ENCODE data around the gene LIPK.

LIPK gene

DNA sequence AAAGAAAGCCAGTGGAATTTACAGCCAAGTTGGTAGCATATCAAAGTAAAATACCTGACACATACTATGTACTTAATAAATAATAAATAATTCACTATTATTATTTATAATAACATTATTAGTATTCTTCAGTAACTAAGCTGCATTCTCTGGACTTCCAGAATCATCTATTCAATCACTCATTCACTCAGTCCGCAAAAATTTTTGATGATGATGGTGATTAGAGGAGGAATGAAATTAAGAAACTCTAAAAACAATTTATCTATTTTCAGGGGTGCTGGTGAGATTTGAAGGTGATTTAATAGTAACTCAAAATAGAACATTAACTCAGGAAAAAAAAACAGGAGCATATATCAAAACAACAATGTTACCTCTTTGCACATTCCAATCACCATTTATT, 50.6 kb downstream of the LIPK start:
- Histone ChIP-seq H3K4me2 (ENCODE audit: low read length) (no peak overlapping the region), H3K79me2 (no peaks in the 10 kb centered on the region), H3K4me3 (ENCODE audit: low read depth, low read length) (no peak overlapping the region), H3K4me1 (no peaks in the 10 kb centered on the region), H3K27ac (no peak overlapping the region), H3K9me3 (ENCODE audit: control insufficient read depth, low read length) (no peaks in the 10 kb centered on the region), H2AFZ (no peak overlapping the region), H3K9ac (no peak overlapping the region), H3K36me3 (ENCODE audit: control insufficient read depth, insufficient read depth, low read length) (no peaks in the 10 kb centered on the region), H3K27me3 (ENCODE audit: control insufficient read depth, insufficient read depth, low read length) (no peaks in the 10 kb centered on the region)
- TF ChIP-seq, protein P1, sequence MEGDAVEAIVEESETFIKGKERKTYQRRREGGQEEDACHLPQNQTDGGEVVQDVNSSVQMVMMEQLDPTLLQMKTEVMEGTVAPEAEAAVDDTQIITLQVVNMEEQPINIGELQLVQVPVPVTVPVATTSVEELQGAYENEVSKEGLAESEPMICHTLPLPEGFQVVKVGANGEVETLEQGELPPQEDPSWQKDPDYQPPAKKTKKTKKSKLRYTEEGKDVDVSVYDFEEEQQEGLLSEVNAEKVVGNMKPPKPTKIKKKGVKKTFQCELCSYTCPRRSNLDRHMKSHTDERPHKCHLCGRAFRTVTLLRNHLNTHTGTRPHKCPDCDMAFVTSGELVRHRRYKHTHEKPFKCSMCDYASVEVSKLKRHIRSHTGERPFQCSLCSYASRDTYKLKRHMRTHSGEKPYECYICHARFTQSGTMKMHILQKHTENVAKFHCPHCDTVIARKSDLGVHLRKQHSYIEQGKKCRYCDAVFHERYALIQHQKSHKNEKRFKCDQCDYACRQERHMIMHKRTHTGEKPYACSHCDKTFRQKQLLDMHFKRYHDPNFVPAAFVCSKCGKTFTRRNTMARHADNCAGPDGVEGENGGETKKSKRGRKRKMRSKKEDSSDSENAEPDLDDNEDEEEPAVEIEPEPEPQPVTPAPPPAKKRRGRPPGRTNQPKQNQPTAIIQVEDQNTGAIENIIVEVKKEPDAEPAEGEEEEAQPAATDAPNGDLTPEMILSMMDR (IDR thresholded peaks at IDR 0.05): no peak

GRCh38 chr10:88759366-88760101, 53.5 kb downstream of the LIPK start, which contains the start of gene LIPN:
LIPN (plus strand) TSS chr10:88760020; CDS start chr10:88761406, 1,386 bp downstream.
- TF ChIP-seq, protein P1 (IDR thresholded peaks at IDR 0.05): no peak
- Histone ChIP-seq H3K27ac (no peak within 1 kb of the TSS), H3K4me1 (no peaks in the 10 kb centered on the region), H2AFZ (no peak within 1 kb of the TSS), H3K79me2 (no peaks in the 10 kb centered on the region), H3K9ac (no peak within 1 kb of the TSS), H3K27me3 (ENCODE audit: control insufficient read depth, insufficient read depth, low read length) (no peaks in the 10 kb centered on the region), H3K36me3 (ENCODE audit: control insufficient read depth, insufficient read depth, low read length) (no peaks in the 10 kb centered on the region), H3K4me3 (ENCODE audit: low read depth, low read length) (no peak within 1 kb of the TSS), H3K9me3 (ENCODE audit: control insufficient read depth, low read length) (no peaks in the 10 kb centered on the region), H3K4me2 (ENCODE audit: low read length) (no peak within 1 kb of the TSS)

- TF ChIP-seq, protein P1 (IDR thresholded peaks at IDR 0.05): no peak
- H3K27me3 ChIP-seq (ENCODE audit: control insufficient read depth, insufficient read depth, low read length): no peaks in the 10 kb centered on the region
- no peak overlapping the region for H2AFZ ChIP-seq
- no peaks in the 10 kb centered on the region for H3K9me3 ChIP-seq (ENCODE audit: control insufficient read depth, low read length)
- no peak overlapping the region for H3K27ac ChIP-seq
- no peak overlapping the region for H3K4me2 ChIP-seq (ENCODE audit: low read length)
- H3K9ac ChIP-seq: no peak overlapping the region
- no peaks in the 10 kb centered on the region for H3K79me2 ChIP-seq
- H3K36me3 ChIP-seq (ENCODE audit: control insufficient read depth, insufficient read depth, low read length): no peaks in the 10 kb centered on the region
- no peaks in the 10 kb centered on the region for H3K4me1 ChIP-seq
- no peak overlapping the region for H3K4me3 ChIP-seq (ENCODE audit: low read depth, low read length)
Observed at GRCh38 chr10:88762906-88763305, 56.9 kb downstream of the LIPK start.

DNA sequence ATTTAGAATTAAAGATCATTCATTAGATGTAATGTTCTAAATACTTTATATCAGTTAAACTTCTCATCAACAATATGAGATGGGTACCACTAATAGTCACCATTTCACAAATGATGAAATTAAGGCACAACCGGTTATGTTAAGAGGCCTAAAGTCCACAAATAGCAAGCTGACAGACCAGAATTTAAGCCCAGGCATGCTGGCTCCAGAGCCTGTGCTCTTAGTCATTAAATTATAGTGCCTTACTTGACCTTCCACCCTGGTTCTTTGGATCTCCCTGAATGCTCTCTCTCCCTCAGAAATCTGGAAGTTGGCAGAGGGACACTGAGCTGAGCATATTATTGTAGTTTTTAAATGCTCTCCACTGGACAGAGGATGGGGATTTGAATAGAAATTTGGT, 57.4 kb downstream of the LIPK start:
- TF ChIP-seq, protein P1 (IDR thresholded peaks at IDR 0.05): no peak

DNA sequence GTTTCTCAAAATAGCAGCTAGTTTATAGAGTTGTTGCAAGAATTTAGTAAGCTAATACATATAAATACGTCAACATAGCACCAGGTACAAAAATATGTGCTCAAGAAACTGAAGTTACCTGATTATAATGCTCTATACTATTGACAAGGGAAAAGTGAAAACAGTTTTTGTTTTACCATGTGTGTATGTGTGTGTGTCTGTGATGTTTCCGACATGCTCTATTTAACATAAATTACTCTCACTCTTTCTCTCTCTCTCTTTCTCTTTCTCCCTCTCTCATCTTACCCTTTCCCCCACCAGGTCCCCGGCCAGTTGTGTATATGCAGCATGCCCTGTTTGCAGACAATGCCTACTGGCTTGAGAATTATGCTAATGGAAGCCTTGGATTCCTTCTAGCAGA, 58.1 kb downstream of the LIPK start:
- Histone ChIP-seq H3K79me2 (no peaks in the 10 kb centered on the region), H3K36me3 (ENCODE audit: control insufficient read depth, insufficient read depth, low read length) (no peaks in the 10 kb centered on the region), H3K9ac (no peak overlapping the region), H3K4me3 (ENCODE audit: low read depth, low read length) (no peak overlapping the region), H3K9me3 (ENCODE audit: control insufficient read depth, low read length) (no peaks in the 10 kb centered on the region), H3K27me3 (ENCODE audit: control insufficient read depth, insufficient read depth, low read length) (no peaks in the 10 kb centered on the region), H3K4me2 (ENCODE audit: low read length) (no peak overlapping the region), H3K4me1 (no peaks in the 10 kb centered on the region), H3K27ac (no peak overlapping the region), H2AFZ (no peak overlapping the region)
- TF ChIP-seq, protein P1 (IDR thresholded peaks at IDR 0.05): no peak

More for the DNA sequence above, 57.4 kb downstream of the LIPK start:
- H3K27me3 ChIP-seq (ENCODE audit: control insufficient read depth, insufficient read depth, low read length): no peaks in the 10 kb centered on the region
- H3K9ac ChIP-seq: no peak overlapping the region
- no peak overlapping the region for H3K27ac ChIP-seq
- H3K4me1 ChIP-seq: no peaks in the 10 kb centered on the region
- no peaks in the 10 kb centered on the region for H3K79me2 ChIP-seq
- no peak overlapping the region for H3K4me3 ChIP-seq (ENCODE audit: low read depth, low read length)
- H2AFZ ChIP-seq: no peak overlapping the region
- no peaks in the 10 kb centered on the region for H3K36me3 ChIP-seq (ENCODE audit: control insufficient read depth, insufficient read depth, low read length)
- H3K4me2 ChIP-seq (ENCODE audit: low read length): no peak overlapping the region
- no peaks in the 10 kb centered on the region for H3K9me3 ChIP-seq (ENCODE audit: control insufficient read depth, low read length)

Data from parathyroid adenoma (tissue), 2 donors.